ENCODE measurements around the gene MYH14.

MYH14 gene

GRCh38 chr19:50202962-50203280 is 501 bp upstream of the MYH14 start:
- TF ChIP-seq POLR2A (IDR thresholded peaks at IDR 0.05; ENCODE audit: low read depth, low read length), result no peak
- no peak for DNase-seq (ENCODE audit: insufficient read length, low spot score)
- no peak for FAIRE-seq

DNA sequence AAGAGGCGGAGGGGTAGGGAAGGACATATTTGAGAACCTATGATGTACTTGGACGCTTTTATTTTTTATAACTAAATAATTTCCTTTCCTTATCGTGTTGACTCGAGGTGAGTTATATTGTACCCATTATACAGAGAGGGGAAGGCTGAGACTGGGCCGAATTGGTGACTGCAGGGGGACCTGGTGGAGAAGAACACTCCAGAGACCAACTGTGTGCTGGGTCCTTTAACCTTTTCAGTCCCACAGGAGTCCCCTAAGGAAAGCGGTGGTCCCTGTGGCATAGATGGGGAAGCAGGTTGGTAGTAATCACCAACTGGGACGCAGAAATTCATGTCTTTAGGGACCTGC is 633 bp downstream of the MYH14 start:
- TF ChIP-seq POLR2A (IDR thresholded peaks at IDR 0.05; ENCODE audit: low read depth, low read length), result no peak
- FAIRE-seq, result no peak
- DNase-seq (ENCODE audit: insufficient read length, low spot score), result no peak

GRCh38 chr19:50204811-50205675 is 1.6 kb downstream of the MYH14 start:
- DNase-seq (ENCODE audit: insufficient read length, low spot score), result no peak
- FAIRE-seq, result no peak
- TF ChIP-seq POLR2A (IDR thresholded peaks at IDR 0.05; ENCODE audit: low read depth, low read length), result no peak

DNA sequence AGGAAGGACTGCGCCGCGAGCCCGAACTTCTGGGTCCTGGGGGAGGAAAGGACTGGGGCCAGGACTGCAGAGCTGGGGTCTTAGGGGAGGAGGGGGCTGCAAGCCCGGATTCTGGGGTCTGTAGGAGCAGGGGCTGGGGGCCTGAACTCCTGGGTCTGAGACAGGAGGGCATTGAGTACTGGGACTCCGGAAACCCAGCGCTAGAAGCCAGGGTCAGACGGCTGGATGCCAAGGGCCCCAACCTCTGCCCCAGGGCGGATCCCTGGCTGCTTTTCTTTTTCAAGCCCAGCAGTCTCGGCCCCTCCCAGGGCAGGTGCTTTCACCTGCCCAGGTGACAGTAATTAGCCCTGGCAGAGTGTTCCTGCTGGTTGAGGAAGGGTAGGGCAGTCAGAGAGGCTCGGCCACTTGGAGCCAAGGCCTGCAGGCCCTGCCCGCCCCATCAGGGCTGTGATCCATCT is 2.3 kb downstream of the MYH14 start:
- no peak for TF ChIP-seq POLR2A (IDR thresholded peaks at IDR 0.05; ENCODE audit: low read depth, low read length)
- no peak for FAIRE-seq
- no peak for DNase-seq (ENCODE audit: insufficient read length, low spot score)

DNA sequence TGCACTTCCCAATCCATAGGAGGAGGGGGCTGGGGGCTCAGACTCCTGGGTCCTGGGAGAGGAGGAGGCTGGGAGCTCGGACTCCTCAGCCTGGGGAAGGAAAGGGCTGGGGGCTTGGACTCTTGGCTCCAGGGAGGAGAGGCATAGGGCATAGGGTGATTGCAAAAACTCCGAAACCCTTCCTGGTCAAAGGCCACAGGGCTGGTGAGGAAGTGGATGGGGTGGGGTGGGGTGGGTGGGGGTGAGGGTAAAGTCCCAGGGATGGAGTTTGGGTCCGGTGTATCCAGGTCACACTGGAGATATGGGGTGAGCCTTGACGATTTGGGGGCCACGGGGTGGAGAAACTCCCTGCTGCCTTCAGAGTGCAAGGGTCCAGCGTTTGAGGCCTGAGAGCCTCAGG is 2.8 kb downstream of the MYH14 start:
- DNase-seq (ENCODE audit: insufficient read length, low spot score) (no peak), FAIRE-seq (no peak)
- TF ChIP-seq POLR2A (IDR thresholded peaks at IDR 0.05; ENCODE audit: low read depth, low read length), result no peak

GRCh38 chr19:50207730-50208129 is 4.3 kb downstream of the MYH14 start:
- FAIRE-seq (no peak), DNase-seq (ENCODE audit: insufficient read length, low spot score) (no peak)
- TF ChIP-seq POLR2A (IDR thresholded peaks at IDR 0.05; ENCODE audit: low read depth, low read length), result no peak

GRCh38 chr19:50209131-50209530 is 5.7 kb downstream of the MYH14 start:
- TF ChIP-seq POLR2A (IDR thresholded peaks at IDR 0.05; ENCODE audit: low read depth, low read length), result no peak
- no peak for DNase-seq (ENCODE audit: insufficient read length, low spot score)
- FAIRE-seq, result no peak

GRCh38 chr19:50210425-50210824 is 7.0 kb downstream of the MYH14 start:
- FAIRE-seq, result no peak
- TF ChIP-seq POLR2A (IDR thresholded peaks at IDR 0.05; ENCODE audit: low read depth, low read length), result no peak
- no peak for DNase-seq (ENCODE audit: insufficient read length, low spot score)

DNA sequence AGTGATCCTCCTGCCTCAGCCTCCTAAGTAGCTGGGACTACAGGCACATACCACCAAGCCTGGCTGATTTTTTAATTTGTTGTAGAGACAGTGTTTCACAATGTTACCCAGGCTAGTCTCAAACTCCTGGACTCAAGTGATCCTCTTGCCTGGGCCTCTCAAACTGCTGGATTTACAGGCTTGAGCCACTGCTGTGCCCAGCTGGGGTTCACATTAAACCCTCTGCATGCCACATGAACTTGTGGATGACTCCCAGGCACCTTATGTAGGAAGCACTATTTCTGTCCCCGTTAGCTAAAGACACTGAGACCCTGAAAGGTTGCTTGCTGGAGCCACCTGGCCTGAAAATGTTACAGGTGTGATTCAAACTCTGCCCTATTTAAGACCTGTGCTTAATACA is 10.5 kb downstream of the MYH14 start:
- FAIRE-seq (no peak), DNase-seq (ENCODE audit: insufficient read length, low spot score) (no peak)
- TF ChIP-seq POLR2A (IDR thresholded peaks at IDR 0.05; ENCODE audit: low read depth, low read length), result no peak

DNA sequence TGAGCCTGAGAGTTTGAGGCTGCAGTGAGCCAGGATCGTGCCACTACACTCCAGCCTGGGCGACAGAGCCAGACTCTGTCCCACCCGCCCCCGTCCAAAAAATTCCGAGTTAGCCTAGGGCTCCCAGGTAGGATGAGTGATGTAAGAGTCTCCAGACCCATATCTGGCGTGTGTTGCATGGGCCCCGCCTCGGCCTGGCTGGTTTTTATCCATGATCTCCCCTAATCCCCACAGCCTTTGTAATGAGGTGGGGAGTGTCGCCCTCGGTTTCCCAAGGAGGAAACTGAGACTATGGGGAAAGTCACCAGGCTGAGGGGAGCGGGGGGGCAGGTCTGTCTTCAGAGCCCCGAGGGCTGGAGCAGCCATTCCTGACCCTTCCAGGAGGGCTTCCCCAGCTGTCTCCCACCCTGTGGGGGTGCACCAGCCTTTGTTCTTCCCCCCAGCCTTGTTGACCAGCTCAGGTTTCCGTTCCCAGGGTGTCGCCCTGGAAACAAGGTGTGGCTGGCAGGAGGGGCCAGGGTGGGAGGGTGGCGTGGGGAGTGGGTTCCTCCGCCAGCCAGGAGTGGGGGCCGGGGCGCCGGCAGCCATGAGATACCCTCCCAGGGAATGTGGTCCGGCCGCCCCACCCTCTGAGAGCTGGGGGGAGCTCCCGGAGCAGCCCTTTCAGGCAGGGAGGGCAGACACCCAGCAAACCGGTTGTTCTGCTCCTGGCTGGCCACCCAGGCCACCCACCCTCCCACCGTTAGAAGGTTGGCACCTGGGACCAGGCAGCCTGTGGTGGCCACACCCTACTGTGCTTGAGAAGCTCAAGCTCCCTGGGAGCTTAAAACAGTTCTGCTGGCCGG is 11.5 kb downstream of the MYH14 start:
- DNase-seq (ENCODE audit: insufficient read length, low spot score) (no peak), FAIRE-seq (no peak)
- TF ChIP-seq POLR2A (IDR thresholded peaks at IDR 0.05; ENCODE audit: low read depth, low read length), result no peak

GRCh38 chr19:50215820-50216219 is 12.4 kb downstream of the MYH14 start:
- FAIRE-seq (no peak), DNase-seq (ENCODE audit: insufficient read length, low spot score) (no peak)
- no peak for TF ChIP-seq POLR2A (IDR thresholded peaks at IDR 0.05; ENCODE audit: low read depth, low read length)

DNA sequence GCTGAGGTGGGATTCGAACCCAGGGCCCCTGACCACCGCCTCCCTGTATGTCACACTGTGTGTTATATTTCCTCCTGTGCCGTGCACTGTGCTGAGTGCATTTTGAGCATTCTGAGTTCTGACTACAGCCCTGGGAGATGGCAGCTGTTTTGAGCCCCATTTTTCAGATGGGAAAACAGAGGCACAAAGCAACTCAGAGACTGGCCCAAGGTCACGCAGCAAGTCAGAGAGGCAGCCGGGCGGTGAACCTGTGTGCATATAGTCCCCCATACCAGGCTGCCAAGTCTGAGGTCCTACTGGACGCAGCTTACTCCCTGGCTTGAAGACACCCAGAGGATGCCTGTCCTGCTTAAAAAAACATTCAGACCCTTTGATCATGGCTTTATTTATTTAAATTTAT is 17.7 kb downstream of the MYH14 start:
- FAIRE-seq (no peak), DNase-seq (ENCODE audit: insufficient read length, low spot score) (no peak)
- TF ChIP-seq POLR2A (IDR thresholded peaks at IDR 0.05; ENCODE audit: low read depth, low read length), result no peak

- FAIRE-seq (no peak), DNase-seq (ENCODE audit: insufficient read length, low spot score) (no peak)
- TF ChIP-seq POLR2A (IDR thresholded peaks at IDR 0.05; ENCODE audit: low read depth, low read length), result no peak
Observed at GRCh38 chr19:50222691-50223438, 19.4 kb downstream of the MYH14 start.

GRCh38 chr19:50223439-50223716 is 20.0 kb downstream of the MYH14 start:
- no peak for DNase-seq (ENCODE audit: insufficient read length, low spot score)
- no peak for TF ChIP-seq POLR2A (IDR thresholded peaks at IDR 0.05; ENCODE audit: low read depth, low read length)
- no peak for FAIRE-seq
